NCI-H2029 treated with DMSO at 0.1 percent for 48 hours (cell line): ENCODE measurements around the gene CEACAM19.
"Not testable (repeated sequence)": the region's sequence is repeated elsewhere in the genome, so short reads cannot be mapped to it uniquely, and the experiment has no call there.

Experiments used
- DNase-seq: peaks from one replicate; lab custom pipeline; 2025; lab: John Stamatoyannopoulos, UW

CEACAM19 gene

DNA sequence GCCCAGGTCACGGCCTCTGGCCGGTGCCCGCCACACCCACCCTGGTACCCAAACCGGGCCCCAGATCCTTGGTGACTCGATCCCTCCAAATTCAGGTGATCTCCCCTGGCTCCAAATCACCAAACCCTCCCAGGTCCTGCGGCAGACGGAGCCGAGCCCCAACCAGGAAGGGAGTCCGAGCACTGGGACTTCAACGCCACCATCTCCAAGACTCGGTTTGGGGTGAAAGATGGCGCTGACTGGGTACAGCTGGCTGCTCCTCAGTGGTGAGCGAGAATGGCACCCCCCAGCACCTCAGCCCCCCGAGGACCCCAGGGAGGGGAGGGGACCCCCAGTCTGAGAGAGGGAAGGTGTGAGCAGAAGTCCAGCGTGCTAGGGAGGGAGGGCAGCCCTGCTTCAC, 29.9 kb downstream of the CEACAM19 start:
- DNase-seq, result no peak

DNA sequence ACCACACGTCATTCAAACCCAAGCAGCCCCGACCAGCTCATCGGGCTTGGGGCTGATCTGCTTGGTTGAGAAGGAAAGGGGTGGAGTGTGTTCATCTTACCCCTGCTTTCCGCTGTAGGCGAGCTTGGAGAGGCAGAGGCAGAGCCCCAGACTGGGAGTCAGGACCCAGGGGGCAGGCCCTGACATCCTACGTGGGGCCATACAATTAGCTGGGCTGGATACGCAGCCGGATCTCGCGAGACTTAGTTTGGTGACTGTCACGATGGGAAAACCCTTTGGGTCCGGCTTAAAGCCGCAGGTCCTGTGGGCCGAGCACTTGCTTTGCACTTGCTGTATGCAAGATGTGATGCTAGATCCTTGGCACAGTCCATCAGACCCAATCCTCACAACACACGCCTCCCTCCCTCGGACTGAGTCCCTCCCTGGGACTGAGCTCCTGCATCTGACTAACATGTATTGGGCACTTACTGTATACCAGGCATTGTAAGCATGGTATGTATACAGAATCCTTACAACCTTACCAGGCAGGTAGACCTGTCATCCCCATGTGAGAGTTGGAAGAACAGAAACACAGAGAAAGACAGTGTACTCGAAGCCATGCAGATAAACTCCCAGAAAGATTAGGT, 31.4 kb downstream of the CEACAM19 start:
- no peak for DNase-seq

DNA sequence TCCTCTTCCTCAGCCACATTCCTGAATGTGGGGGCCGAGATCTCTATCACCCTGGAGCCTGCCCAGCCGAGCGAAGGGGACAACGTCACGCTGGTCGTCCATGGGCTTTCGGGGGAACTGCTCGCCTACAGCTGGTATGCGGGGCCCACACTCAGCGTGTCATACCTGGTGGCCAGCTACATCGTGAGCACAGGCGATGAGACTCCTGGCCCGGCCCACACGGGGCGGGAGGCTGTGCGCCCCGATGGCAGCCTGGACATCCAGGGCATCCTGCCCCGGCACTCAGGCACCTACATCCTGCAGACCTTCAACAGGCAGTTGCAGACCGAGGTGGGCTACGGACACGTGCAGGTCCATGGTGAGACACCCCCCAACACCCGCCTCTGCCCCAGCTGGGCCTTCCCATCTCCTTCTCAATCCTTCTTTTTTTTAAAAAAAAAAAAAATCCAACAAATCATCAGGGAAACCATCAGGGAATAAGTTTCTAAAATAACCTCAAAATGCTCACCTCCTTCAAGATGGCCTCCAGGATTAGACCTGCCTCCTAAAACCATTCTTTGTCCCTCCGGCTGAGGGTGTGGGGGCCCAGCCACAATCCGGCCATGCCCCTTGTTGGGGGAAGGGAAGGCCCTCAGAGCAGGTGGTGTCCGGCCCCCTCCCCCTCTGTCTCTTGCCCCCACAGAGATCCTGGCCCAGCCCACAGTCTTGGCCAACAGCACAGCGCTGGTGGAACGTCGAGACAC, 32.2 kb downstream of the CEACAM19 start:
- DNase-seq, result no peak

DNA sequence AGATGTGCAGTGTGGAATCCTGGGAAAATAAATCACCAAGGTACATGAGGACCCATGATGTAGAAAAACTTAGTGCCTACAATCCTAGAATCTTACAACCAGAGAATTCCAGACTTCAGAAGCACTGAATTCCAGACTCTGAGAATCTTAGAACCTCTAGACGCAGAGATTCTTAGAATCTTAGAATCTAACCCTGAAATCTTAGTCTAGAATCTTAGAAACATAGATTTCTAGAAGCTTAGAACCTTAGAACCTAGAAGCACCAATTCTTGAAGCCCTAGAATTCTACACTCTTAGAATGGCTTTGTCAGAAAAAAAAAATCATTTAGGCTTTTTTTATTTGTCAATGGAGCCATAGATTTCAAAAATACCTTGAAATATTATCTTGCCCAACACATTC, 33.7 kb downstream of the CEACAM19 start:
- DNase-seq, result no peak

DNA sequence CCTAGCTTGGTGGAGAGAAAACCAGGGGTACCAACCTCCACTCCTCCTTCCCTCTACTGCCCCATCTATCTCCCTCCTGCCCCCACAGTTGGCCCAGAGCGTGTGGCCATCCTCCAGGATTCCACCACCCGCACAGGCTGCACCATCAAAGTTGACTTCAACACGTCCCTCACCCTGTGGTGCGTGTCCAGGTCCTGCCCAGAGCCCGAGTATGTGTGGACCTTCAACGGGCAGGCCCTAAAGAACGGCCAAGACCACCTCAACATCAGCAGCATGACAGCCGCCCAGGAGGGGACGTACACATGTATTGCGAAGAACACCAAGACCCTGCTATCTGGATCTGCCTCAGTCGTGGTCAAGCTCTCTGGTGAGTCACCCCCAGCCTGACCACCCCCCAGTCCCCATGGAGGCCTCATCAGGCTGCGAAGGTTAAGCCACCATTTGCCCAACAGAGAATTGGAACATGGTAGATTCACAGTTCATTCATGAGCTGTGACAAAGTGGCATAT, 34.3 kb downstream of the CEACAM19 start:
- DNase-seq, result no peak

DNA sequence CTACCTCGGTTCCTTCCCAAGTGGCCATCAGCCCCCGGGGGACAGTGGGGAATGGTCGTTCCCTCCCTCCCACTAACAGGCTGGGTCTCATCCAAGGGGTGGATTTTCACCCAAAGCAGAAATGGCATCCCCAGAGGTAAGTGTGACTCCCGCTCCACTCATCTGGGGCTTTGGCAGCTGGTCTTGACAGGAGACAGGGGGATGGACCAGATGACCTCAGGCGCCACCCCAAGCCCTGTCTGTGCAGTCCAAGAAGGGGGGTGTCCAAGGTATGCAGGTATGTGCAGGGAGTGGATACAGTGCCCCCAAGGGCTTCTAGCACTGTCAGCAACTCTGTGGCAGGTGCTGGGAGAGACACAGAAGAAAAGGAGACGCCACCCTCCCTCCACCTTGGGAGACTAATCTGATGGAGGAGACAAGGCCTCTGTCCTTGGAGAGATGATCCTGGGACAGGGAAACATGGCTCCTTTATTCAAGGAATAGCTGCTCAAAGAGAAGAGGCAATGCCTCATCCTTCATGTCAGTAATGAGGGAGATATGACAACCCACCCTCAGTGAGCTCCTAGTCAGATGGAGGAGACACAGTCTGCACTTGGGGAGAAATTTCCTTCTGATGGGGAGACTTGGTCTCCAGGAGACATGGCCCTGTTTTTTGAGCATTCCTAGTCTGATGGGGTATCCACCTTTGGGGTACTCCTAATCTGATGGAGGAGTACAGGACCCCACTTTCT, 35.4 kb downstream of the CEACAM19 start:
- no peak for DNase-seq

DNA sequence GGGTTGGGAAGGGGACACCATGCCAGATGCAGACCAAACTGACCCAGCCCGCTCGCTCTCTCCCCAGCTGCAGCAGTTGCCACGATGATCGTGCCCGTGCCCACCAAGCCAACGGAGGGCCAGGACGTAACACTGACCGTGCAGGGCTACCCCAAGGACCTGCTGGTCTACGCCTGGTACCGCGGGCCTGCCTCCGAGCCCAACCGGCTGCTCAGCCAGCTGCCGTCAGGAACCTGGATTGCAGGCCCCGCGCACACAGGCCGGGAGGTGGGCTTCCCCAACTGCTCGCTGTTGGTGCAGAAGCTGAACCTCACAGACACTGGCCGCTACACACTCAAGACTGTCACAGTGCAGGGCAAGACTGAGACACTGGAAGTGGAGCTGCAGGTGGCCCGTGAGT, 36.5 kb downstream of the CEACAM19 start:
- DNase-seq, result no peak

DNA sequence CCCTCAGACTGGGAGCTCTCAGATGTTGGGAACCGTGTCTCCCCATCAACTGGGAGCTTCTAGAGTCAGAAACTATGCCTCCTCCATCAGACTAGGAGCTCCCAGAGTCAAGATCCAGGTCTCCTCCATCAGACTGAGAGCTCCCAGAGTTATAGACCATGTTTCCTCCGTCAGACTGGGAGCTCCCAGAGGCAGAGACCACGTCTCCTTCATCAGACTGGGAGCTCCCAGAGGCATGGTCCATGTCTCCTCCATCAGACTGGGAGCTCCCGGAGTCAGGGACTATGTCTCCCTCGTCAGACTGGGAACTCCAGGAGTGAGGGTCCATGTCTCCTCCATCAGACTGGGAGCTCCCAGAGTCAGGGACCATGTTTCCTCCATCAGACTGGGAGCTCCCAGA, 37.7 kb downstream of the CEACAM19 start:
- DNase-seq, result no peak

DNA sequence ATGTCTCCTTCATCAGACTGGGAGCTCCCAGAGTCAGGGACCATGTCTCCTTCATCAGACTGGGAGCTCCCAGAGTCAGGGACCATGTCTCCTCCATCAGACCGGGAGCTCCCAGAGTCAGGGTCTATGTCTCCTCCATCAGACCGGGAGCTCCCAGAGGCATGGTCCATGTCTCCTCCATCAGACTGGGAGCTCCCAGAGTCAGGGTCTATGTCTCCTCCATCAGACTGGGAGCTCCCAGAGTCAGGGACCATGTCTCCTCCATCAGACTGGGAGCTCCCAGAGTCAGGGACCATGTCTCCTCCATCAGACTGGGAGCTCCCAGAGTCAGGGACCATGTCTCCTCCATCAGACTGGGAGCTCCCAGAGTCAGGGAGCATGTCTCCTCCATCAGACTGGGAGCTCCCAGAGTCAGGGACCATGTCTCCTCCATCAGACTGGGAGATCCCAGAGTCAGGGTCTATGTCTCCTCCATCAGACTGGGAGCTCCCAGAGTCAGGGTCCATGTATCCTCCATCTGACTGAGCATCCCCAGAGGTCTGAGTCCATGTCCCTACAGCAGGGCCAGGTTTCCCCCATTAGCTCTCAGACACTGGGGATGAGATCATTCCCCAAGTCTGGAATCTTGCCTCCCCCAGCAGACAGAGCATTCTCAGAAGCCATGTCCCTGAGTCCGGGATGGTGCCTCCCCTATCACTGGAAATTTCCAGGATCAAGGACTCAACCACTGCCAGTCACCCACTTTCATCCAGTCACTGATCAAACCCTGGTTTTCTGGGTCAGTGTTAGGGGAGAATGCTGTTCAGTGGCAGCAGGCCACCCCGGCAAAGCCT, 38.4 kb downstream of the CEACAM19 start:
- not testable (repeated sequence) for DNase-seq

DNA sequence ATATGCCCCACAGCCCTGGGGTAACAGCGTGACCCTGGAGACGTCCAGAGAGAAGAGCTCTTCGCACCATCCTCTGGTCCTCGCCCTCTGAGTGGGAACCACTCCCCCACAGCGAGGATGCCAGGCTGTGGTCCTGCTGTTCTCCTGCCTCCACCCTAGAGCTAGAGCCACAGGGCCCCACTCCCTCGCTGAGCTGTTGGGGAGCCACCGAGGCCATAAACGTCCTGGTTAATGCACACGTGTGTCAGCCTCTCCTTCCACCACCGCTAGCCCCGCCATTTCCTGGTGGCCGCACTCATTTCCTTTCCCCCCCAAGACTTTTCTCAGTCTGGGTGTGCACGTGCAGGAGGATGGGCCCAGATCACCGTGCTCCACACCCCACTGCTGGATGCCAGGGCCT, 39.2 kb downstream of the CEACAM19 start:
- no peak for DNase-seq

DNA sequence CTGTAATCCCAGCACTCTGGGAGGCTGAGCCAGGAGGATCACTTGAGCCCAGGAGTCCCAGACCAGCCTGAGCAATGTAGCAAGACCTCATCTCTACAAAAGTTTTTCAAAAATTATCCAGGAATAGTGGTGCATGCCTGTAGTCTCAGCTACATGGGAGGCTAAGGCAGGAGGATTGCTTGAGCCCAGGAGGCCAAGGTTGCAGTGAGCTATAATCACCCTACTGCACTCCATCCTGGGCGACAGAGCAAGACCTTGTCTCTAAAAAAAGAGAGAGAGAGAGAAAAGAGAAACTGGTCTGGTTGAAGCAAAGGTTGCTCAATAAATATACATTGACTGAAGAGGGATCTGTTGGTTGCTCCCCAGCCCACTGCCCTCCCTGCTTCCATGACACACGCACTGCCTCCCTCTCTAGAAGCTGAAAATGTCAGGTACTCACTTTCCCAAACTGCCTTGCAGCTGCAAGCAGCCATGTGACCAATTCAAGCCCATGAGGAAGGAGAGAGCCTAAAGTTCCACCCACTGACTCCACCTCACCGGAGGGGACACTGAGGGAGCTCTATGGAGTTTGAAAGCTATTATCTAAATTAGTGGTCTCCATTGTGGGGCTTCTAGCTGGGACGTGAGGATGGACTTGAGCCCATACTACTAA, 41.7 kb downstream of the CEACAM19 start:
- no peak for DNase-seq

DNA sequence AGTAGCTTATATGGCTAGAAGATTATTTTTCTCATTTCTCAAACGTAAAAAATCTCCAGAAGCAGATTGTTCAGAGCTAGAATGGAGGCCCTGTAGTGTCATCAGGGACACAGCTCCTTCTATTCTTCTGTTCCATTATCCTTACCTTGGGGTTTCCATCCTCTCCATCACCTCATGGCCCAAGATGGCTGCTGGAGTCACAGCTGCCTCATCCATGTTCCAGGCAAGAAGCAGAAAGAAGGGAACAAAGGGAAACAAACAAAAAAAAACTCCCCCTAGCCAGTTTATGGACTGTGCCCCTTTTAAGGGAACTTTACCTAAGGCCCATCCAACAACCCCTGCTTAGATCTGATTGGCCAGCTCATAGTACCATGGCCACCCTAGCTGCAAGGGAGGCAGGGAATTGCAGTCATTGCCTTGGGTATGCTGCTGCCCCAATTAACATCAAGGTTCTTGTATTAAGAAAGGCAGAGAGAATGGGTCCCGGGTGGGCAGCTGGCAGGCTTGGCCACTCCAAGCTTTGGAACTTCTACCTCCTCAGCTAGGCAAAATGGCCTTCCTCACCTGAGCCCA, 43.4 kb downstream of the CEACAM19 start:
- DNase-seq, result no peak

DNA sequence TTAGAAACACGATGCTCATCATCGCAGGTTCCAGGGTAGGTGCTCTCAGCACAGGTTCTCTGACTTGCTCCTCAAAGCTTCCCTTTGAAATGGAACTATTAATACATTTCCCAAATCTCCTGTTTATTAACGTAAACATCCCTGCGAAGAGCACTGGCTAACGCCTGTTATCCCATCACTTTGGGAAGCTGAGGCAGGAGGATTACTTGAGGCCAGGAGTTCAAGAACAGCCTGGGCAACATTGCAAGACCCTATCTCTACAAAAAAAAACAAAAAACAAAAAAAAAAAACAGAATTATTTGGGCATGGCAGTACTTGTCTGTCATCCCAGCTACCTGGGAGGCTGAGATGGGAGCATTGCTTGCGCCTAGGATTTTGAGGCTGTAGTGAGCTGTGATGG, 46.3 kb downstream of the CEACAM19 start:
- DNase-seq, result no peak

DNA sequence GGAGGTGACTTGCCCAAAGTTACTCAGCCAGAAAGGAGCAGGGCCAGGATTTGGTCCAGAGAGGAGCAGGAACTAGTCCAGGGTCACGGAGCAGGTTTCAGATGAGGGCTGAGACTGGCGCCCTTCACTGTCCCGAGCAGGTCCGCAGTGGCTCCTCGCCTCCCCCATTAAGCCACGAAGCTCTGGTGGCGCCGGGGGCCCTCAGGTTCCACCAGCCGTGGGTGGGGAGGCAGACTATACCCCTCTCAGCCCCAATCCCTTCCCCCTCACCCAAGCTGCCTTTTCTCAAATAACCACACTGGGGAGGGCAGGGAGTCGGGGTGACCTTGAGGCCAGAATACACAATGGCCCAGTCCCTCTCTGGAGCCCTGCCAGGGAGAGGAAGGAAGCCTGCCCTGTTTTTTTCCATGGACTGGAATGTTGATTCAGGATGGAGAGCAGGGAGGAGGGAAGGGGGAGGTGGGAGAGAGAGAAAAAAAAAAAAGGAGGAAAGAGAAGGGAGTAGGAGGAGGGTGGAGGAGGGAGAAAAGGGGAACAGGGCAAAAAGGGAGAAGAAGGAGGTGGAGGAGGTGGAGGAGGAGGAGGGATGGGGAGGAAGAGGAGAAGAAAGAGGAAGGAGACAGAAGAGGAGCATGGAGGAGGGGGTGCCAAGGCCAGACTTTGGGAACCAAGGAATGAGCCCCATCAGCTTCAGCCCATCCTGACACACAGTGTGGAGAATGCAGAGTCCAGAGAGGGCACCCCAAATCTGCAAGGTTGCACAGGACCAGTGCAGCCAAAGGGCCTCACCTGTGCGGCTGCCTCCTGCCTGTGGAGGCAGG, 47.4 kb downstream of the CEACAM19 start:
- peak; percentile 65 for DNase-seq

DNA sequence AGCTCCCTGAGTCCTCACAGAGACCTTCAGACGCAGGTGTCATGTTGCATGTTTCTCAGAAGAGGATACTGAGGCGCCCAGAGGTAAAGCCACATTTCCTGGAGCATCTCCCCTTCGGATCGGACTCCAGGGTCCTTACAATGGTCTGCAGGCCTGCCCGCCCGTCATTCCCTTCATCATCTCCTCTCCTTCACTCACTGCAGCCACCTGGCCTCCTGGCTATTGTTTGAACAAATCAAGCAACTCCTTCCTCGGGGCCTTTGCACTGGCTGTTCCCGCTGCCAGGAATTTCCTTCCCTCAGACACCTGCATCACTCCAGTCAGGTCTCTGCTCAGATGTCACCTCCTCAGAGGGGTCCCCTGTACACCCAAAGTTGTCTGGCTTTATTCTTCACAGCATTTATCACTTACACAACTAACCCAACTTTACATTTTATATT, 48.0 kb downstream of the CEACAM19 start:
- no peak for DNase-seq

DNA sequence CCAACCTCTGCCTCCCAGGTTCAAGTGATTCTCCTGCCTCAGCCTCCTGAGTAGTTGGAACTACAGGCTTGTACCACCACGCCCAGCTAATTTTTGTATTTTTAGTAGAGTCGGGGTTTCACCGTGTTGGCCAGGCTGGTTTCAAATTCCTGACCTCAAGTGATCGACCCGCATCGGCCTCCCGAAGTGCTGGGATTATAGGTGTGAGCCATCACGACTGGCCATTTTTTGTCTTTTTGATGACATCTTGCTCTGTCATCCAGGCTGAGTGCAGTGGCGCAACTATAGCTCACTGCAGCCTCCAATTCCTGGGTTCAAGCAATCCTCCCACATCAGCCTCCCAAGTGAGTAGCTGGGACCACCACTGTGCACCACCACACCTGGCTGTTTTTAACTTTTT, 49.1 kb downstream of the CEACAM19 start:
- DNase-seq, result not testable (repeated sequence)

DNA sequence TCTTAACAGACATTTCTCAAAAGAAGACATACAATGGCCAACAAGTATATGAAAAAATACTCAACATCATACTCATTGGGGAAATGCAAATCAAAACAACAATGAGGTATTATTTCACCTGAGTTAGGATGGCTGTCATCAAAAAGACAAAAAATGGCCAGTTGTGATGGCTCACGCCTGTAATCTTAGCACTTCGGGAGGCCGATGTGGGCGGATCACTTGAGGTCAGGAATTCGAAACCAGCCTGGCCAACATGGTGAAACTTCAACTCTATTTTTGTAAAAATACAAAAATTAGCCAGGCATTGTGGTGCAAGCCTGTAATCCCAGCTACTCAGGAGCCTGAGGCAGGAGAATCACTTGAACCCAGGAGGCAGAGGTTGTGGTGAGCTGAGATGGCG, 49.7 kb downstream of the CEACAM19 start:
- DNase-seq, result no peak

DNA sequence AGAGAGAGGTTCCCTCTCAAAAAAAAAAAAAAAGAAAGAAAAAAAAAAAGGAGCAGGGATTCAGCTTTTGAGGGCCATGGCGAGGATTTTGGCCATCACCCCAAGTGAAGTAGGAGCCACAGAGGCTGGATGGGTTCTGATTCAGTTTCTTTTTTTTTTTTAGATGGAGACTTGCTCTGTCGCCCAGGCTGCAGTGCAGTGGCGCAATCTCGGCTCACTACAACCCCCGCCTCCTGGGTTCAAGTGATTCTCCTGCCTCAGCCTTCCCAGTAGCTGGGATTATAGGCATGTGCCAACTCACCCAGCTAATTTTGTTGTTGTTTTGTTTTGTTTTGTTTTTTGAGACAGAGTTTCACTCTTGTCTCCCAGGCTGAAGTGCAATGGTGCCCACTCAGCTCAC, 50.1 kb downstream of the CEACAM19 start:
- DNase-seq, result not testable (repeated sequence)

DNA sequence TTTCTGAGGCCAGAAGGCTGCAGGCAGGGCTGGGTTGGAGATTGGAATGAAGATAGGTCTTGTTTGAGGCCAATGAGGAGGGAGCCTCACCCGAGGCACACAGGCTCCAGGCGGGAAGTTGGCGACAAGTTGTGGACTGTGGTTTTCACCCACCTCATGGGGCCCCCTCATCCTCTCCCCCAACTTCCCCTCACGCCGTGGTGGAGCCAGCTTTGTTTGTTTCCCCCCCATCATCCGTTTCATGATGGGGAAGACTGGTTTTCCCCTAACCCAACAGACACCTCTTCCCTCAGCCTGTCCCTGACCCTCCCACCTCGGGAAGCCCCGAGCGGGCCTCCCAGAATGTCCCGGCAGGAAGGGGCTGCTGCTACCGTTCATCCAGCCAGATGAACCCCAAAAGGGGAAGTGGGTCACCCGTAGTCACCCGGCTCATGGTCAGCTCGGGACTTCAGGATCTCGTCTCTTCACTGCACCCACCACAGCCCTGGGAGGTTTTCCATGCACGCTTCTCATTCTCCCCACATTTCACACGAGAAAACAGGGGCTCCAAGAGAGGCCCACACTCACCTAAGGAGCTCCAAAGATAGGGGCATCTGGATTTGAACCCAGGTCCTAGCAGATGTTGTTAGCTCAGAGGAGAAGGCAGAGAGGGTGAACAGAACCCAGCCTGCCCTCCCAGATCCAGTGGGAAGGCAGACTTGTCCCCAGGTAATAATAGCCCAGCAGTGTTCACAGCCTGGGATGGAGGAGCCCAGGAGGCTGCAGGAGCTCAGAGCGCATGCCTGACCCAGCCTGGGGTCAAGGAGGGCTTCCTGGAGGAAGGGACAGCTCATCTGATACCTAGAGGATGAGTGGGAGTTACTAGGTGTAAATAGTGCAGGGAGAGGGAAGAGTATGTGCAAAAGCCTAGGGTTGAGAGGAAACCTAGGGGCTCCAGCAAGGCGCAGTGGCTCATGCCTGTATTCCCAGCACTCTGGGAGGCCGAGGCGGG, 51.1 kb downstream of the CEACAM19 start:
- no peak for DNase-seq
